Esophagus squamous epithelium (tissue), 5 donors: ENCODE data around the gene ZNF175. TPM values are rescaled to one million over a fixed set of nuclear protein-coding genes. Genes with fewer than 3 reads are reported as not detected.
"Not testable (repeated sequence)": the region's sequence is repeated elsewhere in the genome, so short reads cannot be mapped to it uniquely, and the experiment has no call there.

Experiments used
- DNase-seq: peaks from one replicate; lab custom pipeline; 2025; lab: John Stamatoyannopoulos, UW
- H3K27ac ChIP-seq, 4 donors: fragments of 200-600 bp; sonication (generic); one replicate each; pipeline ENCODE4 v1.5.1; 2016 to 2019; ENCODE audit warnings: mild to moderate bottlenecking in 1 of 4
- H3K27me3 ChIP-seq, 4 donors: fragments of 200-600 bp; sonication (generic); 1 replicate in 3 of 4; 2 replicates in 1 of 4; pipeline versions ENCODE4 v1.5.1 to v1.6.0; 2017 to 2021; ENCODE audit warnings: antibody characterized with exemption in 1 of 4
- H3K36me3 ChIP-seq, 3 donors: fragments of 200-600 bp; sonication (generic); one replicate each; pipeline ENCODE4 v1.5.1; 2016 to 2019
- H3K4me1 ChIP-seq, 3 donors: fragments of 200-600 bp; sonication (generic); one replicate each; pipeline ENCODE4 v1.5.1; 2017 to 2019
- H3K4me3 ChIP-seq, 4 donors: fragments of 200-600 bp; sonication (generic); 1 replicate in 3 of 4; 2 replicates in 1 of 4; pipeline ENCODE4 v1.5.1; 2016 to 2019; ENCODE audit warnings: mild to moderate bottlenecking in 2 of 4, moderate library complexity in 1 of 4
- H3K9me3 ChIP-seq, 3 donors: fragments of 200-600 bp; sonication (generic); one replicate each; pipeline ENCODE4 v1.5.1; 2016 to 2019
- POLR2A ChIP-seq, 4 donors: fragments of 450-650 bp; IDR thresholded peaks; one replicate each; pipeline ENCODE4 v1.6.1; 2017; ENCODE audit warnings: antibody characterized with exemption in 4 of 4, mild to moderate bottlenecking in 4 of 4, moderate library complexity in 3 of 4
- WGBS, 2 donors: methylation state at CpG; one replicate each; pipeline ENCODE4 v1.1.5; 2018; 5-methylcytosine and 5-hydroxymethylcytosine counted together
- intact Hi-C: fragments of 100-400 bp; cut with DNase I; formaldehyde crosslinking; loops from one replicate; pipeline ENCODE4 v1.15.0; 2022
- total RNA-seq, 4 donors: library from RNA; depleted of rRNA; stranded (reverse); fragments of >200 nt; gene quantifications; one replicate each; pipeline ENCODE4 v1.1.0, GENCODE V29; 2016
- TF ChIP-seq, protein P1 (sequence below), 6 experiments: fragments of 450-650 bp in 4 of 6; fragments of 200-600 bp in 2 of 6; sonication (generic) in 2 of 6; IDR thresholded peaks; one replicate each; pipeline ENCODE4 v1.5.1; 2016 to 2019; ENCODE audit warnings: antibody characterized with exemption in 6 of 6, mild to moderate bottlenecking in 4 of 6, moderate library complexity in 4 of 6
- donor health status: DM: yes; HTN: yes; CAD: no.

ZNF175 gene
- total RNA-seq, 4 donors from 2014 or later: 2.5 to 5.7 (median 2.9) TPM

DNA sequence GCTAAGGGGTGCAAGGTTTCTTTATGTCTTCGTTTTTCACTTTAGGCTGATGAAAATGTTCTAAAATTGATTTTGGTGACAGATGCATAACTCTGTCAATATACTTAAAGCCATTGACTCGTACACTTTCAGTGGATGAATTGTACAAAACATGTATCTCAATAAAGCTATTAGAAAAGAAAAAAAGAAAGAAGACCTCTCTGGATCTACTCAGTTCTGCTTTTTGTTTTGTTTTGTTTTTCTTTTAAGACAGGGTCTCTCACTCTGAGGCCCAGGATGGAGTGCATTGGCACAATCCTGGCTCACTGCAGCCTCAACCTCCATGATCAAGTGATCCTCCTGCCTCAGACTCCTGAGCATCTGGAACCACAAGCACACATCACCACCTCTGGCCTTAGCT is 55.6 kb downstream of the ZNF175 start:
- intact Hi-C loops: no loop called here
- no peak for TF ChIP-seq POLR2A (IDR thresholded peaks at IDR 0.05)
- TF ChIP-seq, protein P1, sequence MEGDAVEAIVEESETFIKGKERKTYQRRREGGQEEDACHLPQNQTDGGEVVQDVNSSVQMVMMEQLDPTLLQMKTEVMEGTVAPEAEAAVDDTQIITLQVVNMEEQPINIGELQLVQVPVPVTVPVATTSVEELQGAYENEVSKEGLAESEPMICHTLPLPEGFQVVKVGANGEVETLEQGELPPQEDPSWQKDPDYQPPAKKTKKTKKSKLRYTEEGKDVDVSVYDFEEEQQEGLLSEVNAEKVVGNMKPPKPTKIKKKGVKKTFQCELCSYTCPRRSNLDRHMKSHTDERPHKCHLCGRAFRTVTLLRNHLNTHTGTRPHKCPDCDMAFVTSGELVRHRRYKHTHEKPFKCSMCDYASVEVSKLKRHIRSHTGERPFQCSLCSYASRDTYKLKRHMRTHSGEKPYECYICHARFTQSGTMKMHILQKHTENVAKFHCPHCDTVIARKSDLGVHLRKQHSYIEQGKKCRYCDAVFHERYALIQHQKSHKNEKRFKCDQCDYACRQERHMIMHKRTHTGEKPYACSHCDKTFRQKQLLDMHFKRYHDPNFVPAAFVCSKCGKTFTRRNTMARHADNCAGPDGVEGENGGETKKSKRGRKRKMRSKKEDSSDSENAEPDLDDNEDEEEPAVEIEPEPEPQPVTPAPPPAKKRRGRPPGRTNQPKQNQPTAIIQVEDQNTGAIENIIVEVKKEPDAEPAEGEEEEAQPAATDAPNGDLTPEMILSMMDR (IDR thresholded peaks at IDR 0.05): no peak
- no peak for DNase-seq
- no peaks in the 10 kb centered on the region for H3K4me1 ChIP-seq
- 26 to 34% methylated on average over 2 of the region's 2 CpGs for WGBS, 2 donors
- H3K27ac ChIP-seq: no peak overlapping the region
- H3K4me3 ChIP-seq: no peak overlapping the region
- no peaks in the 10 kb centered on the region for H3K9me3 ChIP-seq
- H3K27me3 ChIP-seq: peaks cover 0 to 34% (median 0%) of the 10 kb centered on the region in 4 donors
- no peaks in the 10 kb centered on the region for H3K36me3 ChIP-seq

DNA sequence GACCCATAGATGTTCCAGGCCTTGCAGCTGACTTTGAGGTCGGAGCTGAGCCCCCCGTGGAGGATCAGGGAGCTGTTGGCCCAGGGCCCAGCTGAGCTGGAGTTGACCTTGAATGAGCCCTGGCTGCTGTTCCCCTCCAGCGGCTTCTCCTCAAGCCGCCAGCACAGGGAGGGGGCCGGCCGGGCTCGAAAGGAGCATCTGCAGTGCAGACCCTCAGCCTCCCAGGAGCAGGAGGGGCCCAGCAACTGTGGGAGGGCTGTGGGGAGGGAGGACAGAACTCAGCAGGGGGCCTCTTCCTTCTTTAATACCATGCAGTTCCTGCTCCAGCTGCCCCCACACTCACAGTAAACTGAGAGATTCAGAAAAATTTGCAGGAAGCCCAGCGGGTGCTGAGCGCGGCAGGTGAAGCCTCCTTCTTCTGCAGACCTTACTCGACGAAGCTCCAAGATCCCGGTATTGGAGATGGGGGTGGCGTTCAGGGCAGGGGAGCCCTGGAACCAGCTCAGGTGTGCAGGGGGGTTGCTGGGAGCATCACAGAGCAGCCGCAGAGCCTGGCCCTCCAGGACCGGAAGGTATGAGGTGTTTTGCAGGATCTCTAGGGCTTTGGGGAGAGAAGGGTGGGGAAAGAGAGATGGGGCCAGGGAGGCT is 56.5 kb downstream of the ZNF175 start:
- Histone ChIP-seq H3K27me3 (peaks cover 0 to 34% (median 0%) of the 10 kb centered on the region in 4 donors), H3K4me3 (no peak overlapping the region), H3K27ac (no peak overlapping the region), H3K9me3 (no peaks in the 10 kb centered on the region), H3K4me1 (no peaks in the 10 kb centered on the region), H3K36me3 (no peaks in the 10 kb centered on the region)
- no peak for DNase-seq
- 55 to 62% methylated on average over 5 to 10 of the region's 16 CpGs for WGBS, 2 donors
- intact Hi-C loops: no loop called here
- no peak for TF ChIP-seq POLR2A (IDR thresholded peaks at IDR 0.05)
- TF ChIP-seq, protein P1 (IDR thresholded peaks at IDR 0.05): no peak

DNA sequence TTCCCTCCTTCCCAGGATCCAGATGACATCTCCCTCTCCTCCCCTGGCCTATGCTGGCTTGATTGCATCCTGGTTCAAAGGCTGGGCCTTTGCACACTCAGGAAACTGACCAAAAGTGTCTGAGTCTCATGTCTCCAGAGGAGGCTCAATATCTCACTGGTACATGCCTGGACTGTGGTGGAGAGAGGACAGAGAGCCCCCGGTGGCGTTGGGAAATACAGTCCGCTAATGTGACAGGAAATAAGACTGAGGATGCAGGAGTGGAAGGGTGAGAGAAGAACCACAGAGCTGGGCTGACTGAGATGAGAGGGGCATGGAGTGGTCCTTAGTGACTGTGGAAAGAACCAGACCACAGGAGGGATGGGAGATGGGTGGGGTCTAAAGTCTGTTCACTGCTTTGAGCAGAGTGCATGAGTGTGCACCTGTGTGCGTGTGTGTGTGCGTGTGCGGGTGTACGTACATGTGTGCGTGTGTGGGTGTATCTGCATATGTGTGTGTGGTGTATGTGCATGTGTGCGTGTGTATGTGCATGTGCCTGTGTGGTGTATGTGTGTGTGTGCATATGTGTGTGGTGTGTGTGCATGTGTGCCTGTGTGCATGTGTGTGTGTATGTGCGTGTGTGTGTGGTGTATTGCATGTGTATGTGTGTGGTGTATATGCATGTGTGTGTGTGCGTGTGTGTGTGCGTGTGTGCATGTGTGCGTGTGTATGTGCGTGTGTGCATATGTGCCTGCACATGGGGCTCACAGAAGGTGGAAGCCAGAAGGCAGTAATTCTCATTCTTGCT is 57.3 kb downstream of the ZNF175 start:
- H3K27ac ChIP-seq: no peak overlapping the region
- no peaks in the 10 kb centered on the region for H3K9me3 ChIP-seq
- peaks cover 0 to 34% (median 0%) of the 10 kb centered on the region in 4 donors for H3K27me3 ChIP-seq
- intact Hi-C loops: no loop called here
- 85 to 88% methylated on average over 12 of the region's 14 CpGs for WGBS, 2 donors
- no peak for TF ChIP-seq POLR2A (IDR thresholded peaks at IDR 0.05)
- TF ChIP-seq, protein P1 (IDR thresholded peaks at IDR 0.05): no peak
- no peaks in the 10 kb centered on the region for H3K4me1 ChIP-seq
- no peaks in the 10 kb centered on the region for H3K36me3 ChIP-seq
- DNase-seq: no peak
- H3K4me3 ChIP-seq: no peak overlapping the region

DNA sequence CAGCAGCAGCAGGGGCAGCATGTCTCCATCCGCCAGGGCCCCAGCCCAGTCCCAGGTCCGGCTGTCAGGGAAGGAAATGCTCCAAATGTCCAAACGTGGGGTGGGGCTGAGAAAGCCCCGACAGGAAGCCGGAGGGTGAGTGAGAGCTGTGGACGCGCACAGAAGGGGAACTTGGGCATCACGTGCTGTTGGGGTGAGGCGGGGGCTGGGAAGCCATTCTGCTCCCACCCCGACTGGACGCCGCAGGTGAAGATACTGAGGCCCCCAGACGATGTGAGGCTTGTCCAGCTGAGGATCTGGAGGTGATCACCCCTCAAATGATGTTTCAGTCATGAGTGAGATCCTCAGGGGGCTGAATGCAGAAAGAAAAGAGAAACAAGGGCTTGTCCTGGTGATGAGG is 59.2 kb downstream of the ZNF175 start, which contains the start of gene SIGLEC5:
TSS of gene SIGLEC5 (minus strand) at position 87 of the 400 bp plus-strand sequence. CDS start at position 21, 66 bp downstream.
- H3K4me1 ChIP-seq, H3K36me3 ChIP-seq, DNase-seq, H3K4me3 ChIP-seq, H3K9me3 ChIP-seq, H3K27ac ChIP-seq, intact Hi-C loops: not testable (repeated sequence)
- 67% methylated on average over 10 of the region's 13 CpGs; no CpG with 5 or more reads in 1 of the 2 donors for WGBS, 2 donors
- H3K27me3 ChIP-seq: peaks cover 0 to 23% (median 0%) of the 10 kb centered on the region in 4 donors

DNA sequence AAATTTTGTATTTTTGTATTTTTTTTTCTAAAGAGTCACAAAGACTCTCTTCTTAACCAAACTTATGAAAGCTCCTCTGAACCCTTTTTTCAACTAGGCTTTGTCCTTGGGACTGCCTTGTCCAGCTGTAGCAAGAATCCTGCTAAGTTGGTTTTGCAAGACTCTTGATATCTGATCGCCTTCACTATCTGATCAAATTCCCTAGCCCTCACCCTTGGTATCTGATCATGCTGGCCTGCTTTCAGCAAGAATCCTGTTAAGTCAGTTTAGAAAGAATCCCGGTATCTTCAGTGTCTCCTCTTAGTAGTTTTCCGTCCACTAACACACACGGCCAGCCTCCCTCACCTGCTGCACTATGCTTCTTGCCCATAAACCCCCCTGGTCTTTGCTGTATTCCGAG is 61.0 kb downstream of the ZNF175 start:
- TF ChIP-seq, protein P1 (IDR thresholded peaks at IDR 0.05): no peak
- no peak for TF ChIP-seq POLR2A (IDR thresholded peaks at IDR 0.05)
- H3K4me1 ChIP-seq: no peaks in the 10 kb centered on the region
- peaks cover 0 to 11% (median 0%) of the 10 kb centered on the region in 3 donors for H3K9me3 ChIP-seq
- no peak overlapping the region for H3K4me3 ChIP-seq
- H3K27me3 ChIP-seq: peaks cover 0 to 30% (median 0%) of the 10 kb centered on the region in 4 donors
- no peaks in the 10 kb centered on the region for H3K36me3 ChIP-seq
- WGBS, 2 donors: 75% methylated on average over 5 of the region's 5 CpGs; no CpG with 5 or more reads in 1 of the 2 donors
- no peak overlapping the region for H3K27ac ChIP-seq
- no peak for DNase-seq
- intact Hi-C loops: no loop called here
